CD4-positive, alpha-beta memory T cell (primary cell): ENCODE measurements around the gene LDB2. TPM values are rescaled to one million over a fixed set of nuclear protein-coding genes. Genes with fewer than 3 reads are reported as not detected.

ENCODE experiments used
- CTCF ChIA-PET: fragments of 350-600 bp; sonication (Branson Sonifier 250); formaldehyde crosslinking; loops from one replicate; lab custom pipeline; 2021; ENCODE audit warnings: inconsistent platforms; ENCODE audit not compliant: partially characterized antibody; lab: Charles Lee
- POLR2A ChIA-PET: fragments of 350-600 bp; sonication (Branson Sonifier 250); formaldehyde crosslinking; loops from one replicate; lab custom pipeline; 2021; ENCODE audit not compliant: partially characterized antibody; lab: Charles Lee
- DNase-seq, 5 donors: peaks; one replicate each; pipeline versions ENCODE4 v3.0.0 to v3.0.0-alpha.2; 2020 to 2022; ENCODE audit warnings: mixed read lengths in 1 of 5
- H3K27ac ChIP-seq: one replicate; pipeline ENCODE4 v1.7.0; 2013; ENCODE audit warnings: low read depth, low read length
- H3K27me3 ChIP-seq: 2 replicates; pipeline ENCODE4 v1.7.0; 2013; ENCODE audit warnings: mild to moderate bottlenecking, low read length, moderate library complexity; ENCODE audit not compliant: insufficient read depth
- H3K36me3 ChIP-seq: 2 replicates; pipeline ENCODE4 v1.7.0; 2013; ENCODE audit warnings: mild to moderate bottlenecking, low read length, moderate library complexity; ENCODE audit not compliant: insufficient read depth
- H3K4me1 ChIP-seq: 2 replicates; pipeline ENCODE4 v1.7.0; 2013; ENCODE audit warnings: mild to moderate bottlenecking, low read length, moderate library complexity; ENCODE audit not compliant: insufficient read depth
- H3K4me3 ChIP-seq, 2 donors: one replicate each; pipeline ENCODE4 v1.7.0; 2013; ENCODE audit warnings: low read length in 2 of 2, mild to moderate bottlenecking in 1 of 2
- H3K9me3 ChIP-seq, 2 donors: one replicate each; pipeline ENCODE4 v1.7.0; 2013; ENCODE audit warnings: low read length in 2 of 2, control low read depth in 1 of 2; ENCODE audit not compliant: control insufficient read depth in 1 of 2
- H3K27ac Mint-ChIP-seq, 7 donors: one replicate each; pipeline ENCODE4 v1.8.0; 2020 to 2021; ENCODE audit warnings: mixed read lengths in 7 of 7, mild to moderate bottlenecking in 6 of 7, inconsistent platforms in 3 of 7, moderate library complexity in 3 of 7
- H3K27me3 Mint-ChIP-seq, 2 donors: one replicate each; pipeline ENCODE4 v1.8.0; 2020 to 2021; ENCODE audit warnings: mixed read lengths in 2 of 2
- H3K36me3 Mint-ChIP-seq, 2 donors: one replicate each; pipeline ENCODE4 v1.8.0; 2020 to 2021; ENCODE audit warnings: mixed read lengths in 2 of 2, inconsistent platforms in 1 of 2, mild to moderate bottlenecking in 1 of 2
- H3K4me1 Mint-ChIP-seq, 4 donors: one replicate each; pipeline ENCODE4 v1.8.0; 2020 to 2021; ENCODE audit warnings: mixed read lengths in 4 of 4, mild to moderate bottlenecking in 1 of 4
- H3K4me3 Mint-ChIP-seq, 8 donors: one replicate each; pipeline ENCODE4 v1.8.0; 2020 to 2021; ENCODE audit warnings: mixed read lengths in 8 of 8, mild to moderate bottlenecking in 7 of 8, moderate library complexity in 6 of 8, inconsistent platforms in 3 of 8
- H3K9me3 Mint-ChIP-seq, 8 donors: one replicate each; pipeline ENCODE4 v1.8.0; 2020 to 2021; ENCODE audit warnings: mixed read lengths in 8 of 8, mild to moderate bottlenecking in 5 of 8, inconsistent platforms in 3 of 8, moderate library complexity in 1 of 8
- intact Hi-C: fragments of 100-400 bp; cut with micrococcal nuclease; formaldehyde crosslinking; loops from one replicate; pipeline ENCODE4 v1.15.1; 2023
- polyA plus RNA-seq, 2 donors: library from polyadenylated mRNA; unstranded; fragments of 300-500 nt; fragmentation: Illumina TruSeq; gene quantifications; one replicate each; pipeline ENCODE4 v1.2.3, GENCODE V29; 2021
- total RNA-seq, 2 experiments: library from RNA; stranded (reverse); gene quantifications; one replicate each; pipeline ENCODE4 v1.2.3, GENCODE V29; 2021

Gene LDB2
- total and polyA plus RNA-seq, 4 experiments from 2014 or later: not detected

DNA sequence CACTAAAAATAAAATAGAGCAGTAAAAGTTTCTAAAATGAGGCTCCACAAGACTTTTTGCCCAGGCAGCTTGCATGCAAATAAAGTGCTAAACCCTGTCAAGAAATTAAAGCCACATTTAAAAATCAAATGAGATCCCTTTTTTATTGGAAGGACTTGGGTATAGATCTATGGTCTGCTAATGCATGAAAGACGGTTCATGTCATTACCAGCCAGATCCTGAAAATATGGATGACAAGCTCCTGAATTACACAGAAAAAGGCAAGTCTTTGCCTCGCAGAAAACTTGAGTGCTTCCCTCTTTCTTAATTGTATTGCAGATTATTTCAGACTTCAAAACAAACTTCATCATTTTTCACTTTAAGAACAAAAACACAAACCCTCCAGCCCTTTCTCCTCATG, 169.6 kb downstream of the LDB2 start:
- POLR2A ChIA-PET: no interaction called here
- H3K4me1 Mint-ChIP-seq: no peaks in the 10 kb centered on the region
- Histone ChIP-seq H3K27ac (no peak overlapping the region), H3K9me3 (no peaks in the 10 kb centered on the region), H3K27me3 (no peaks in the 10 kb centered on the region), H3K4me1 (no peaks in the 10 kb centered on the region), H3K36me3 (no peaks in the 10 kb centered on the region), H3K4me3 (no peak overlapping the region)
- no peak for DNase-seq
- no peak overlapping the region for H3K4me3 Mint-ChIP-seq
- H3K9me3 Mint-ChIP-seq: peaks cover 0 to 11% (median 5%) of the 10 kb centered on the region in 8 donors
- no peaks in the 10 kb centered on the region for H3K27me3 Mint-ChIP-seq
- no peaks in the 10 kb centered on the region for H3K36me3 Mint-ChIP-seq
- intact Hi-C loops: no loop called here
- H3K27ac Mint-ChIP-seq: no peak overlapping the region
- CTCF ChIA-PET: no interaction called here

DNA sequence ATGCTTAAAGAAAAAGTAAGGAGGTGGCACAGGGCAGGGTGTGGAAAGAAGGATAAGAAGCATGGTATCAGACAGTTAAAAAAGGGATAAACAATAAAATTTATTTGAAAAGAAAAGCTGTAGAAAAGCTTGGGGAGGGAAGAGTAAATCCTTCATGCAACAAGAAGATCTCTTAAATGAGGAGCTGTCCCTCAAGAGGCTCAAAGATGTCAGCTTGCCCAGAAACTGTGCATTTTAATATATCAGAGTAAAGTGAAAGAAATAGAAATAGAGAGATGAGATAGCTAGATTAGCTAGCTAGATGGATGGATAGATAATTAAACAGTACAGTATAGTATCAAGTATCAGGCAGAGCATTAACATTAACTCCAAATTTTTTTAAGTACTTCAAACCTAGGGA, 170.3 kb downstream of the LDB2 start:
- Histone ChIP-seq H3K4me3 (no peak overlapping the region), H3K27ac (no peak overlapping the region), H3K4me1 (no peaks in the 10 kb centered on the region), H3K9me3 (no peaks in the 10 kb centered on the region), H3K27me3 (no peaks in the 10 kb centered on the region), H3K36me3 (no peaks in the 10 kb centered on the region)
- ChIA-PET CTCF (no interaction called here), POLR2A (no interaction called here)
- Mint-ChIP-seq H3K4me3 (no peak overlapping the region), H3K9me3 (peaks cover 0 to 14% (median 8%) of the 10 kb centered on the region in 8 donors), H3K4me1 (no peaks in the 10 kb centered on the region), H3K36me3 (no peaks in the 10 kb centered on the region), H3K27me3 (no peaks in the 10 kb centered on the region), H3K27ac (no peak overlapping the region)
- DNase-seq: no peak
- intact Hi-C loops: no loop called here

DNA sequence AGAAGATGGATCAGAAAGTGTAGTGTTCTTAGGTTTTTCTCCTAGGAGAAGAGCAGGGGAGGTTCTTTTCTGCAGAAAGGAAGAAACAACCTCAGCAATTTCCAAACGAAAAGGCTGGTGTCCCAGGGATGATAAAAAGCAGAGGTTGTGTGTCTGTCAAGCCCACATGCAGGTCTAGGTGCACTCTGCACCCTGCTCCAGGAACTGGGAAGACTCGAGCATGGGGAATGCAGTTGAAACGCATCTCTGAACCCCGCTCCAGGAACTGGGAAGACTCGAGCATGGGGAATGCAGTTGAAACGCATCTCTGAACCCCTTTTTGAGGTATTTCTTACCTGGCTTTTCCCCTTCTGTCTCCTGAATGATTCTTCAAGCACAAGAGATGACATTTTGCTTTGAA, 171.2 kb downstream of the LDB2 start:
- CTCF ChIA-PET: no interaction called here
- H3K4me1 Mint-ChIP-seq: no peaks in the 10 kb centered on the region
- H3K4me3 ChIP-seq: no peak overlapping the region
- DNase-seq: no peak
- intact Hi-C loops: no loop called here
- H3K9me3 ChIP-seq: no peaks in the 10 kb centered on the region
- H3K27ac ChIP-seq: no peak overlapping the region
- H3K27ac Mint-ChIP-seq: no peak overlapping the region
- POLR2A ChIA-PET: no interaction called here
- no peaks in the 10 kb centered on the region for H3K4me1 ChIP-seq
- peaks cover 0 to 15% (median 8%) of the 10 kb centered on the region in 8 donors for H3K9me3 Mint-ChIP-seq
- no peaks in the 10 kb centered on the region for H3K27me3 ChIP-seq
- H3K4me3 Mint-ChIP-seq: no peak overlapping the region
- H3K36me3 Mint-ChIP-seq: no peaks in the 10 kb centered on the region
- no peaks in the 10 kb centered on the region for H3K27me3 Mint-ChIP-seq
- H3K36me3 ChIP-seq: no peaks in the 10 kb centered on the region

DNA sequence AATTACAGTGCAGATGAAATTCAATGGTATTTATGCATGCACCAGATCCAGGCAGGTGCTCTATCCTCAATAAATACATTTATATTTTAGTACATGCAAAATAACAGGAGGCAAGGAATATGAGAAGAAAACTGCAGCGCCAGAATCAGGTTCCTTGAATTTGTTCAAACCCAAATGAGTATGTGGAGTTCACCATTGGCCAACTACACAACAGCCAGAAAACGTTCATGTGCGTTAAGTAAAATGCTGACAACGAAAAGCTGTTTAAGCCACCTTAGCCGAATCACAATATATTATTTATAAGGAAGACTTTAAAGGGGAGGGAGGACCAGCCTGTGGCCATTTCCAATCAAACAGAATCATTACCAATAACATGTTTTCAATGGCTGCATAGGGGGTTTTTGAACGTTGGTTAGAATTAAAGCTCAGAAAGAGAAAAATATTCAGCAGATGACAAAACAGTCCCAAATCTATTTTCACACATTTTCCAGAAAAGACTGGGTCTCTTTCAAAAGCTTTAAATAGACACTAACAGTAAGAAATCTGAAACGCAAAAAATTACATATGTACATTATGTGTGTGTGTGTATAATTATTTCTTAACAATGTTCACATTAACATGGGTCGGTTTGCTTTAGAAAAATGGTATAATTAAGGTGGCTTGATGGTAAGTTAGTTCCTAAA, 171.9 kb downstream of the LDB2 start:
- POLR2A ChIA-PET: no interaction called here
- H3K4me1 Mint-ChIP-seq: no peaks in the 10 kb centered on the region
- Histone ChIP-seq H3K27ac (no peak overlapping the region), H3K4me3 (no peak overlapping the region), H3K9me3 (no peaks in the 10 kb centered on the region), H3K4me1 (no peaks in the 10 kb centered on the region), H3K36me3 (no peaks in the 10 kb centered on the region), H3K27me3 (no peaks in the 10 kb centered on the region)
- peaks cover 0 to 15% (median 8%) of the 10 kb centered on the region in 8 donors for H3K9me3 Mint-ChIP-seq
- H3K27me3 Mint-ChIP-seq: no peaks in the 10 kb centered on the region
- H3K36me3 Mint-ChIP-seq: no peaks in the 10 kb centered on the region
- CTCF ChIA-PET: no interaction called here
- no peak overlapping the region for H3K27ac Mint-ChIP-seq
- H3K4me3 Mint-ChIP-seq: no peak overlapping the region
- DNase-seq: no peak
- intact Hi-C loops: no loop called here

DNA sequence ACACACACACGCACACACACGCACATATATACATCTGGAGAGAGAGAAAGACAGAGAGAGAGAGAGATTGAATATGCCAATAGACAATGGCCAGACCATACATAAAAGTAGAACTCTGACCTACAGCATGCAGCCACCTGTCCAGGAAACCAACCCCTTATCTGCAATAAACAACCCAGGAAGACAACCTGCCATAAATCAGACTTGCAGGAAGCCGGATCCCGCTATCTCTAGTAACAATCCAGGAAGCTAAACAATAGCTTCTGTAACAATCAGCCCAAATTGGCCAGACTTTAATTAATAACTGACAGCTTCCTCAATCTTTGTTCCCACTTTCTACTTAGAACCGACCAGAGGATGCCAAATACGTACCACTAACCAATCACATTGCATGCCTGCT, 173.2 kb downstream of the LDB2 start:
- Histone ChIP-seq H3K4me3 (no peak overlapping the region), H3K9me3 (no peaks in the 10 kb centered on the region), H3K36me3 (no peaks in the 10 kb centered on the region), H3K27ac (no peak overlapping the region), H3K27me3 (no peaks in the 10 kb centered on the region), H3K4me1 (no peaks in the 10 kb centered on the region)
- DNase-seq: no peak
- Mint-ChIP-seq H3K36me3 (no peaks in the 10 kb centered on the region), H3K4me1 (no peaks in the 10 kb centered on the region), H3K9me3 (peaks cover 0 to 13% (median 6%) of the 10 kb centered on the region in 8 donors), H3K27ac (no peak overlapping the region), H3K4me3 (no peak overlapping the region), H3K27me3 (no peaks in the 10 kb centered on the region)
- ChIA-PET CTCF (no interaction called here), POLR2A (no interaction called here)
- intact Hi-C loops: no loop called here

DNA sequence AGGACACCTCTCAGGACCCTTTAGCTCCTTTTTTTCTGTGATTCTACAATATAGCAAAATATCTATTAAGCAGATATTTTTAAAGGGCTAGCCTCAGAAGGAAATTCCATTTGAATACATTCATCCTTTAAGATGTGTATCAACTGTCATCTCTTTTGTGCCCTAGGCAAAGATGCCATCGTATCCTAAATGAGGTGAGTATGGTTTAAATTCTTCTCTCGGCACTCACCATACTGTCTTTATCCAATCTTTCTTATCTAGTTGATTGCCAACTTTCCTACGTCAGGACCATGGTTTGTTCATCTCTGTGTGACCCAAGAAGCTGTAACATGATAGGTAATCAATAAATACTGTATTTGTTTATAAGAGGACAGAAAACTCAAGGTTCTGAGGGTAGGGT, 176.0 kb downstream of the LDB2 start:
- intact Hi-C loops: no loop called here
- H3K4me3 Mint-ChIP-seq: no peak overlapping the region
- no peak for DNase-seq
- no peaks in the 10 kb centered on the region for H3K36me3 ChIP-seq
- H3K27me3 Mint-ChIP-seq: peaks cover 0 to 2% of the 10 kb centered on the region in 2 donors
- no peak overlapping the region for H3K27ac ChIP-seq
- H3K27me3 ChIP-seq: no peaks in the 10 kb centered on the region
- H3K36me3 Mint-ChIP-seq: no peaks in the 10 kb centered on the region
- H3K4me3 ChIP-seq: no peak overlapping the region
- no peaks in the 10 kb centered on the region for H3K4me1 Mint-ChIP-seq
- H3K27ac Mint-ChIP-seq: no peak overlapping the region
- H3K9me3 Mint-ChIP-seq: peaks cover 0 to 13% (median 7%) of the 10 kb centered on the region in 8 donors
- H3K4me1 ChIP-seq: no peaks in the 10 kb centered on the region
- no peaks in the 10 kb centered on the region for H3K9me3 ChIP-seq
- ChIA-PET POLR2A (no interaction called here), CTCF (no interaction called here)

DNA sequence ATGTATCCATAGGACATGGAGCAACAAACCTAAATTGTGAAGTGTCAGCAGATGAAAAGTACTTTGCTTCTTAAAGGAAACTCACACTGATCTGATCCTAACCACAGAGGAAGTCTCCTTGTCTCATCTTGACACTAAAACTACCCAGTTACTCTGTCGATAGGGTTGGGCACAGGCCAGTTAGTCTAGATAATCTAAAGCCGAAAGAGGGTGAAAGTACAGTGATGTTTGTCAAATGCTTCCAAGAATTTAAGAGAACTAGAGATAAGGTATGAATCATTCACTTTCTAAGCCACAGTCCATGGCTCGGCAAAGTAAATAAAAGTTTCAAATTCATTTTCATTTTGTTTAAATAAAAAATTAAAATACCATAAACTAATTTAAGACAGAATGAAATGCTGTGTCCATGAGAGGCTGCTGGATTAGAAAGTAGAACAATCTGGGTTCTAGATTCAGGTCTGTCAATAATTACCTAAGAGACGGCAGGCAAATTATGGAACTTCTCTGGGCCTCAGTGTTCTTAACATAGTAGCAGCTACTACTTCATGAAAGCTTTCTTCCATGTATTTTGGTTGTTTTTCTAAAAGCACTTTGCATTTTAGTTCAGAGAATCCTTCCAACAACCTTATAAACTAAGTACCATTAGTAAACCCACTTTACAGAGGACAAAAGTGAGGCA, 176.7 kb downstream of the LDB2 start:
- ChIA-PET POLR2A (no interaction called here), CTCF (no interaction called here)
- H3K4me3 Mint-ChIP-seq: peak overlapping the region in 1 of 8 donors; percentile 27
- H3K27ac Mint-ChIP-seq: no peak overlapping the region
- DNase-seq: no peak
- H3K4me1 ChIP-seq: no peaks in the 10 kb centered on the region
- H3K27me3 ChIP-seq: no peaks in the 10 kb centered on the region
- no peaks in the 10 kb centered on the region for H3K4me1 Mint-ChIP-seq
- no peaks in the 10 kb centered on the region for H3K9me3 ChIP-seq
- intact Hi-C loops: no loop called here
- no peaks in the 10 kb centered on the region for H3K36me3 ChIP-seq
- H3K36me3 Mint-ChIP-seq: no peaks in the 10 kb centered on the region
- peaks cover 0 to 2% of the 10 kb centered on the region in 2 donors for H3K27me3 Mint-ChIP-seq
- H3K4me3 ChIP-seq: no peak overlapping the region
- H3K27ac ChIP-seq: no peak overlapping the region
- peaks cover 0 to 13% (median 7%) of the 10 kb centered on the region in 8 donors for H3K9me3 Mint-ChIP-seq
